Limb (tissue), 2 donors: Measurements from ENCODE around the gene ZNF22.
A peak's percentile ranks its signal among the peaks of the same experiment; 100 is the strongest.

Experiments
- DNase-seq, 2 donors: peaks; one replicate each; pipeline ENCODE4 v3.0.0-alpha.2; 2016; ENCODE audit errors: extremely low spot score in 2 of 2

Gene ZNF22

DNA sequence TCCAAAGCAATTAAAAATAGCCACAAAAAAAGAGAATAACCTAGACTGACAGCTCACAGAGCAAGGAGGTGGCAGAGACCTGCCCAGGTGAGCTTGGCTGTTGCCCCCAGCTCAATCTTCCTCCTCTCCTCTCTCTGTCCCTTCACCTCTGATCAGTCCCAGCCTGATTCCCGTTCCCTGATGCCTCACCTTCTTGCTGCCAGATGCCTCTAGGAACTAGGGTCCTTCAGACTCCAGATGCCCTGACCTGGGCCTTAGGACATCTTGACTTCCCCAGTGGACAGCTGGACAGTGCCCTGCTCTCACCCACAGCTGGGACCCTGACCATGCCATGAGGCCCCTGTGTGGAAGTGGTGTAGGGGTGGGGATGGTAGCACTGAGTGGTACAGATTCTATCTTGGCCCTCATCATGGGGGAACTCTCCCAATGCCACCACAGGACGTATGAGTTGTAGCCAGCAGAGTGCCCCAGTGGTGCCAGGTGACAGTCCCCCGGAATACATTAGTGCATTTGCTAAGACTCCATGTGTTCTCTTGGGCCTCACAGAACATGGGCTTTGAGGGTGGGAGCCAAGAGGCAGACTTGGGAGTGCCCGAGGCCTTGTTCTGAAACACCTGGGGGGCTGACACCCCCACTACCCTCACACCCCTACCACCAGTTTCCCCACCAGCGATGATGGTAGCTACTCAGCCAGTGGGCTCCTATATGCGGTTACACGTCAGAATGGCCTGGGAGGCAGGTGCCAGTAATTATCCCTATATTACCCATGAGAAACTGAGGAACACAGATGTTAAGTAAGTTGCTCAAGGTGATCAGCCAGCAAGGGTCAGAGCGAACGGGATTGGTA lies 24.1 kb upstream of the ZNF22 start:
- no peak for DNase-seq

- DNase-seq, result no peak
These were observed 23.2 kb upstream of the ZNF22 start for GRCh38 chr10:44977287-44978212.

DNA sequence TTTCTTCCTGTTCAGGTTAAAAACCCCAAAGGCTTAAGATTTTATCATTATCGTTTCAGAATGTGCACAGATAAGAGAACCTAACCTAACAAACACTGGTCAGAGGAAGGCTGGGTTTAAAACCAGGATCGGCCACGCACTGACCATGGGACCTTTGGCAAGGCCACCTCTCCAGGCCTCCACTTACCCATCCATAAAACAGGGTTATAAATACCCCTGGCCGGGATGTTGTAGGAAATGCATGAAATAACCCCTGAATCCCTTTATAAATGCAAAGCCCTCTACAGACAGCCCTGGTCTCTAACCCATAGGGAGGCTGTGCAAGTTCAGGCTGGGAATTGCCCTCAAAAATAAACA lies 22.5 kb upstream of the ZNF22 start:
- no peak for DNase-seq

DNA sequence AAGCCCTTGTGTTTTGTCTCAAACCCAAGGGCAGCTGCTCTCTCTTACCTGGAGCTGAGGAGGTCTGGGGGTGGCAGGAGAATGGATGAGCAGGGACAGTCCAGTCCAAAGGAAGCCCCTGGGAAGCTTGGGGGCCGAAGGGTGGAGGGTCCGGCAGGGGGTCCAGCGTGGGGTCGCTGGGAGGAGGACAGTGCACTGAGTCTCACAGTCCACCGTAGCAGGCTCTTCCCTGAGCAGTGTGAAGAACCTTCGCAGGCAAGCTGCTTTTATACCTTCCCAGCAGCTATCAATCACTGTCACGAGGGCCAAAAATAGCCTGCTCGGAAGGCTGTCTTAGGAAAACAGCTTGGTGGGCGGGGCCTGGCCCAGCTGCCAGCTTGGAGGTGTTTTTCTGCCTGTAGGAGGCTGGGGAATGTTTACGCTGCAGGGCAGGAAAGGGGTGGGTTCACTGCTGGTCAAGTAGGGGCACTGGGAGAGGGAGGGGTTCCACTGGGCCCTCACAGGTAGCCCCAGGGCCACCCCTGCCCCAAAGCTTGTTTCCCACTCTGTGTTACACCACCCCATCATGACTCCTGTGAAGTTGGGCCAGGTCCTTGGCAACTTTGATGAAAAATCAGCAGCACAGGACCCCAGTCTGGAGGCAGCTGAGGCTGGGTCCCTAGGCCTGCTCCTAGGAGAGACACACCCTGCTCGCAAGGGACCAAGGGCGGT lies 22.0 kb upstream of the ZNF22 start, which contains the start of gene DEPP1:
Gene DEPP1, minus strand, starts transcription at position 240 of the 711 bp plus-strand sequence. CDS start 779 bp downstream, outside the sequence.
- peak; percentile 84 to 93 for DNase-seq

DNA sequence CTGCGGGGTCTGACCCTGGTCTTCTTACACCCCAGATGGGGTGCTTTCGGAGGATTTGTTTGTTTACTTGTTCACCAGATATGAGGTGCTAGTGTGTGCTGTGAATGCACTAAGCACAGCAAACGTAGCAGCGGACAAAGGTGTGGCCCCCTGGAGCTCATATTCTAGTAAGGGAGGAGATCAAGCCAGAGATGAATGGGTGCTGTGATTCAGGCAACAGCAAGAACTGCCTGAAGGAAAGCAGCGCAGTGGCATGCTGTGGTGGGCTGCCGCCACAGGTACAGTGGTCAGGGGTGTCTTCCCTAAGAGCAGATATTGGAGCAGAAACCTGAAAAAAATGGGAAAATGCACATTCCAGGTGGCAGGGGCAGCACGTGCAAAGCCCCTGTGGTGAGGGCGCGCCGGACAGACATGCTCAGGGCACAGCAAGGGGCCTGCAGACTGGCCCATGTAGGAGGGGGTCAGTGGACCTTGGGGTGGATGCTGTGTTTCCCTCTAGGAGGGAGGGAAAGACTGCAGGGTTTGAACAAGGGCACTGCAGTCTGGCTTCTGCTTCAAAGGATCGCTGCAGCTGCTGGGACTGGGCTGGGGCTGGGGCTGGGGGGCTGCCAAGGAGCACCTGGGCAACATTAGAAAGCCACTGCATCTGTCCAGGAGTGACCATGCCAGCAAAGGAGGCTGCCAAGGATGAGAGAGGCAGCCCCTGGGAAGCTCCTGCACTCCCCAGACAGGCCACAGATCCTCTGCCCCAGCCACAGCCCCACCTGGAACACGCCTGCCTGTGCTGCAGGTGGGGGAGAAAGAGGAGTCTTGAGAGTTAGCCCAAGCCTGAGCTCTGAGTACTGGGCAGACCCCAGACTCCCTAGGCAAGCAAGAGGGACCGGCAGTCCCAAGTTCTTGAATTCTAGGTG lies 21.2 kb upstream of the ZNF22 start:
- DNase-seq, result no peak

DNA sequence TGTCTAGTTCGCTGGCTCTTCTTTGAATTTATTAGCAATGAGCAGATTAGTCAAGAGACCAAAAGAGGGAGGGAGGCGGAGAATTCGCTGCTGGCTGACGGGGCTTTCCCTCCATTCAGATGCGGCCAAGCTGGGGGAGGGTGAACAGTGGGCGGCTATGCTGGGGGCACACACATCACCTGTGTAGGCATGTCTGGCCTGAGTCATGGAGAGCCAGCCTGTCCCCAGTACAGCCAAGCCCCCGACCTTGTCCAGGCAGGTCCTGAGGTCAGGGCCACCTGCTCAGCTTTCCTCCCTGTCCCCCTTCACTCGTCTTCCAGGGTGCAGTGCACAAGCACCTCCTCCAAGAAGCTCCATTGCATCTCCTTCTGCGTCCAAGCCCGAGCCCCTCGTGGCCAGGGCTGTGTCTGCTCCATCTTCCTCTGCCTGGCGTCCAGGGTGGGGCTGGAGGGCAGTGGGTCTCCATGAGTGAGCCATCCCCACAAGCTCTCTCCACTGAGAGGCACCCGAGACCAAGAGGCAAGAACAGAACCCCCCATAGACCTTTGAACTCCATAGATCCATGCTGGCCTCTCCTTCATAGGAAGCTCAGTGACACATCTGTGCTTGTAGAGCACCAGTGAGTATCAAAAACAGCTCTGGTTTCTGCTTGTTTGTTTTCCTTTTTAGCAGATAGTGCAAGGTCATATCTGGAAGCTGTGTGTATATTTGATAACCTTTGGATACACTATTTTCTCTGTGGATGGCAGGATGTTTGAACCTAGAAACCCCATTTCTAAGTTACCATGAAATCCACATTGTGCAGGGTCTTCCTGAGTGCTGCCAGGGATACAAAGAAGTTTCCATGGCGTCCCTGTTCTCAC lies 20.2 kb upstream of the ZNF22 start:
- no peak for DNase-seq

DNA sequence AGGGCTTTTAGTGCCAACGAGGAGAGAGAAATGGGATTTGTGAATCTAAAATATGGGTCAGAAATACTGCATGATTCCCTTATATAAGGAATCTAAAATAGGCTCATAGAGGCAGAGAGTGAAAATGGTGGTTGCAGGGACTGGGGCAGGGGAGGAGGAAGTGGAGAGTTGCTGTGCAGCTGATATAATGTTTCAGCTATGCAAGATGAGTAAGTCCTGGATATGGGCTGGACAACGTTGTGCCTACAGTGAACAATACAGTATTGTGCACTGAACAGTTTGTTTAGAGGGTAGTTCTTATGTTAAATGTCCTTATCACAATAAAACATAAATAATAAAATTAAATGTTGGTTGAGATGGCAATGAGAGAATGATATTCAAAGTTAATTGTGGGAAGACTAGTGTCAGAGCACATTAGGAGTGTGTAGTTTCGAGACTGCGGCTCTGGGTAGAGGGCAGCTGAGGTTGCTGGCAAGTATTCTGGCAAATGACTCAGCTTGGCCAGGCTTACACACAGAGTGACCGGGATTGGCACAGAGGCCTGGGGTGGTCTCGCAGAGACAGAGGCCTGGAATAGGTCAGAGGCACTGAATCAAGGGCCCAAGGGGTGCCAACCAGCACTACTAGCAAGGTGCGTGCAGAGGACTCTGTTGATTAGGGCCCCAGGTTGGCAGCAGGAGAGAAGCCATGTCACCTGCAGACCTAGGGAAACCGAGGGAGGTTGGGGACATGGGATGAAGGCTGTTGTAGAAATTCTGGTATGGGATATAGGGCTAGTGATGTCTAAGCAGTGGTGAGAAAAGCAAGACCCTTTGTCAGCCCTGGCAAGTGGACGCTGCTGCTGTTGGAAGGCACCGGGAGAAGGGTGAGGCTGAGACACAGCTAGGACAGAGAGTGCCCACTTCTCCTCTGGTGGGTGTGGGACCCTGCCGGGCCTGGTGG lies 19.3 kb upstream of the ZNF22 start:
- peak in 1 of 2 donors; percentile 58 for DNase-seq

- no peak for DNase-seq
These were observed 18.6 kb upstream of the ZNF22 start for GRCh38 chr10:44982114-44982460.

DNA sequence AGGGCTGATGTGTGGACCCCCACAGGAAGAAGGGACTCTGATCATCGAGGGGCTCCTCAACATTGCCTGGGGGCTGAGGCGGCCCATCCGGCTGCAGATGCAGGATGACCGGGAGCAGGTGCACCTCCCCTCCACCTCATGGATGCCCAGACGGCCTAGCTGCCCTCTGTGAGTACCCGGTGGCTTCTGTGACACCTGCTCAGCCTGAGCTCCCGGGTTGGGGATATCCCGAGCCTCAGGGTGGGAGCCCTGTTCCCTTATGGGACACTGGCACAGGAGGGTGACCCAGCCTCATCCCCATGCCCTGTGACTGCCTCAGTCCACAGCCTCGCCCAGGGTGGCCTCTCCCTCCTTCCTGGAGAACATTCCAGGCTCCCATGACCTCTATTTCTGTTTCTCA lies 18.2 kb upstream of the ZNF22 start:
- no peak for DNase-seq

DNA sequence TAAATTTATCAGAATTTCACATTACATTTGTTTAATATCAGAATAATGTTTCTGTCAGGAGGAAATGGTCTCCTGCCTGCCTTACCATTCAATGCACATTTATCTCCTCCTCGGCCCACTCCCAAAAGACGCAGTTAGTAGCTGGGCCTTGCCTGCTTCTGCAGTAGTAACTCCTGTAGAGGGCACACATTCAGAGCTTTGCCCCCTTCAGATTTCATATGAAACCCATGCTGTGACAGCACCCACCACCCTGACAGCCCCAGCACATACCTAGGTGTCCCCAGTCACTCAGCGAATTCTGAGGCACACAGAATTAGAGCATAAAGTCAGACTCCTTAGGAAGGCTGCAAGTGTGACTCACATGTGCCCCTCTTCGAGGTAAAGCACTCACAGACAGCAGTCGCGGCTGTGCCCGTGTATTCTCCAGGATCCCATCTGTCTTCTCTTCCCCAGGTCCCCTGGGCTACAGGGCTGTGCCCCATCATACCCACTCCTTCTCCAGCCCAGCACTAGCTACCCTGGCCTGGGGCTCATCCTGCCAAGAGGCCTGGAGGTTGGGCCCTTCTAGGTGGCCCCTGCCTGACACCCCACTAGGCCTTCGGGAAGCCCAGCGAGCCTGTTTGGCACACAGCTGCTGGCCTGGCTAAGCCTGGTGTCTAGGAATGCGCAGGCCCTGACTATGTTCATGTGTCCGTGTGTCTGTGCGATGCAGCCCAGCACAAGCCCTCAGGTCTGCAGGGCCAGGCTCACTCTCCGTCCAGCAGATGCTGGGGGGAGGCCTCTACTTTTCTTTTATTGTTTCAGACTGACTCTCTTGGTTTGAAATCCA lies 17.4 kb upstream of the ZNF22 start:
- no peak for DNase-seq

GRCh38 chr10:44983895-44984278 lies 16.8 kb upstream of the ZNF22 start:
- DNase-seq, result no peak

- DNase-seq, result no peak
These were observed 16.0 kb upstream of the ZNF22 start for GRCh38 chr10:44984671-44985101.

DNA sequence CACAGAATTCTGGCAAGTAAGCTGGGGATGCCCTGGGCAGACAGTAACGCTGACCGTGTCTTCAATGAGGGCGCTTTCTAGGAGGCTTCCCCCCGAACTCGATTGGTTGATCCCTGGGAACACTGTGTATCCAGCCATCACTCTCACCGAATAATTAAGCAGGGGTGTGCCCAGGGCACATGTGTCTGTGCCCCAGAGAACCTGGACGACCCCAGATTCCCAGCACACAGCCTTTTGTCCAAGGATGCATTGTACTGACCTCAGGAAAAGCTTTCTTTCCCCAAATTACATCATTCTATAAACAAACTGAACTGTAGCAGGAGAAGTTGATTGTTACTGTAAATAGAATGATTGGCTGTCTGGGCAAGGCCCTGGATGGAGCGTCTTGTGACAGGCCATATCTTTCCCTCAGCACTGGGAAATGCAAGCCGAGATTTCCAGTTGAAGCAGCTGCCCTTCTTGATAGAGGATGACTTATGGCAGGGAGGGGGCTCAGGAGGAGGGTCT lies 15.5 kb upstream of the ZNF22 start:
- DNase-seq, result no peak

DNA sequence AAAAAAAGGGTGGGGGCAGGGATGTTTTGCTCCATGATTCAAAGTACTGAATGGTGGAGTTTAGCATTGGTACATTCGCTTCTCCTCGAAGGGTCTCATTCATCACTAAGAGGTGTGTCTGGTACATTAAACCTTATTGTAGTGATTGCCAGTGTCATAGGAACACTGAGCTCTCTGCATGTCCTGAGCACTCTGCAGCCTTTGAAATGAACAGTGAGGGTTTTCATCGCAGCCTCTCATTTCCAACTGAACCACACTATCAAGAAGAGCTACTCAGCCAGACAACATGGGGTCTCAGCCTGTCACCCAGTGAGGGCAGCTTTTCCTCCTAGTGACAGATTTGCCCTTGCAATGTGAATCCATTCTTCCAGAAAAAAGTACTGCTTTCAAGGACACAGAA lies 14.5 kb upstream of the ZNF22 start:
- DNase-seq, result no peak

DNA sequence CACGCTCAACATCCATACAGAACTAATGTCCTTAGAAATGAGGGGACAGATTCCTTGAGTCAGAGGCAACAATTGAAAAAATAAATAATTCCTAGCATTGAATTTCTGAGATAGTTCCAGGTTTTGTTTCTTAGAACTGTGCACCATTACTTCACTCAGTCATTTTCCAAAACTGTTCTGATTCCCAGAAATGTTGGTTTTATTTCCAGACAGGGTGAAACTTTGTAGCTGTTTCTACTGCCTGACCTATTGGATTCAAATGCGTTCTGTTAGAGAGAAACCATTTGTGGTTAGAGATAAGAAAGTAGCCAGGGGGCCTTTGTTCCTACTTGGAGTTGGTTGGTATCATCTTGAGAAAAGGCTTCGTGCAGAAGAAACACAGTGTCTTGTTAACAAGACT lies 14.1 kb upstream of the ZNF22 start:
- DNase-seq, result no peak

- DNase-seq, result peak in 1 of 2 donors; percentile 24
These were observed 11.7 kb upstream of the ZNF22 start for GRCh38 chr10:44988957-44989585.
